ENCODE data around the gene PRKG1. TPM values are rescaled to one million over a fixed set of nuclear protein-coding genes. Genes with fewer than 3 reads are reported as not detected.

PRKG1 gene
- polyA plus RNA-seq, 1 donor (not counting 4 experiments of a cell fraction or from before 2014, with no cell fraction given): 0.24 TPM

DNA sequence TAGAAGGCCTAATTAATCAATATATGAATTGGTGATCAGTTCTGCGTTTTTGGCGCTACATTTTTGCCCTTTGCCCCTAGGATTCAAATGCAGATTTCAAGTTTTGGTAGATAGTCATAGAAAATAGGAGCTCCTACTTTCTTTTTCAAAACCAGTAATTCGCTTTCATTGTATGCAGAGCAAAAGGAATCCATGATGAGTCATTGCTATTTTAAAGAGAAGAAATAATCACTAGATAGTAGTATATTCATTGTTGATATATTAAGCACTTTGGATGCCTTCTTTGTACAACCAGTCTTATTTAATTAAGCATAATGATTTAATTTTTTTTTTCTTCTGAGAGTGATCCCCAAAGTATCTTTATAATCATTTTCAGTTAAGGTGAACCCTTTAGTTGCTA lies 574.8 kb downstream of the PRKG1 start:
- H3K4me2 ChIP-seq (ENCODE audit: control insufficient read depth, extremely low read depth, insufficient read depth, low read depth, low read length): no peak overlapping the region
- no peaks in the 10 kb centered on the region for H3K9me3 ChIP-seq (ENCODE audit: control insufficient read depth, low read depth, low read length)
- FAIRE-seq (no peak), DNase-seq (ENCODE audit: low read depth, low spot score) (no peak)
- H3K4me1 ChIP-seq (ENCODE audit: control insufficient read depth, extremely low read depth, insufficient read depth, low read length): no peaks in the 10 kb centered on the region
- no peaks in the 10 kb centered on the region for H3K36me3 ChIP-seq (ENCODE audit: control insufficient read depth in 2 of 2, extremely low read depth in 1 of 2, insufficient read depth in 2 of 2, low read length in 2 of 2)
- no peak overlapping the region for H2AFZ ChIP-seq (ENCODE audit: control insufficient read depth, low read length)
- no peak overlapping the region for H3K27ac ChIP-seq (ENCODE audit: control insufficient read depth, insufficient read depth, low read length)
- no peaks in the 10 kb centered on the region for H3K79me2 ChIP-seq (ENCODE audit: control insufficient read depth, insufficient read depth, low read length)
- dilution Hi-C loops (cut with MboI; ENCODE audit: extremely low pct_ligation_motif_present, low sequenced_read_pairs): no loop called here
- H3K4me3 ChIP-seq (ENCODE audit: control insufficient read depth in 2 of 3, extremely low read depth in 1 of 3, insufficient read depth in 2 of 3, low read depth in 1 of 3, low read length in 3 of 3): no peak overlapping the region
- H4K20me1 ChIP-seq (ENCODE audit: control insufficient read depth, extremely low read depth, insufficient read depth, low read length): no peaks in the 10 kb centered on the region
- no peak for TF ChIP-seq EZH2 (IDR thresholded peaks at IDR 0.05; ENCODE audit: low read length)
- TF ChIP-seq, protein P1, sequence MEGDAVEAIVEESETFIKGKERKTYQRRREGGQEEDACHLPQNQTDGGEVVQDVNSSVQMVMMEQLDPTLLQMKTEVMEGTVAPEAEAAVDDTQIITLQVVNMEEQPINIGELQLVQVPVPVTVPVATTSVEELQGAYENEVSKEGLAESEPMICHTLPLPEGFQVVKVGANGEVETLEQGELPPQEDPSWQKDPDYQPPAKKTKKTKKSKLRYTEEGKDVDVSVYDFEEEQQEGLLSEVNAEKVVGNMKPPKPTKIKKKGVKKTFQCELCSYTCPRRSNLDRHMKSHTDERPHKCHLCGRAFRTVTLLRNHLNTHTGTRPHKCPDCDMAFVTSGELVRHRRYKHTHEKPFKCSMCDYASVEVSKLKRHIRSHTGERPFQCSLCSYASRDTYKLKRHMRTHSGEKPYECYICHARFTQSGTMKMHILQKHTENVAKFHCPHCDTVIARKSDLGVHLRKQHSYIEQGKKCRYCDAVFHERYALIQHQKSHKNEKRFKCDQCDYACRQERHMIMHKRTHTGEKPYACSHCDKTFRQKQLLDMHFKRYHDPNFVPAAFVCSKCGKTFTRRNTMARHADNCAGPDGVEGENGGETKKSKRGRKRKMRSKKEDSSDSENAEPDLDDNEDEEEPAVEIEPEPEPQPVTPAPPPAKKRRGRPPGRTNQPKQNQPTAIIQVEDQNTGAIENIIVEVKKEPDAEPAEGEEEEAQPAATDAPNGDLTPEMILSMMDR (optimal IDR thresholded peaks at IDR 0.05 in 1 of 3, IDR thresholded peaks at IDR 0.05 in 1 of 3, conservative IDR thresholded peaks at IDR 0.05 in 1 of 3; ENCODE audit: extremely low read depth in 1 of 3, insufficient read depth in 2 of 3, low read length in 3 of 3): no peak
- no peak overlapping the region for H3K9ac ChIP-seq (ENCODE audit: control insufficient read depth, extremely low read depth, insufficient read depth, low read length)
- no peaks in the 10 kb centered on the region for H3K27me3 ChIP-seq (ENCODE audit: control insufficient read depth, extremely low read depth, insufficient read depth, low read length)
- no peaks in the 10 kb centered on the region for H3K9me1 ChIP-seq (ENCODE audit: control insufficient read depth, extremely low read depth, insufficient read depth, low read length)

DNA sequence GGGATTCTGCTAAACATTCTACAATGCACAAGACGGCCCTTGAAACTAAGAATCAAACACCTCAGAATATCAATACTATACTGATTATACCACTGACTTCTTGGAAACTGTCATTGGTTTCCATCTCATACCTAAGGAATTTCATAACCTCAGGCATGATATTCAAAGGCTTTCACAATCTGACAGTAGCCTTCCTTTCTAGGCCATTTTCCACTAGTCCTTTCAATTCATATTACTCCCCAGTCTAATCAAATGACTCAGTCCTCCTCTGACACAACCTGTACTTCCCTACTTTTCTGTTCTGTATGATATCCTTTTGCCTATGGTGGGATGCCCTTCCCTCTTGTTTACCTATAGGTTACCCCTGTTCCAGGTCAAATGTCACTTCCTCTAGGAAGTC lies 576.8 kb downstream of the PRKG1 start:
- Histone ChIP-seq H3K9me1 (ENCODE audit: control insufficient read depth, extremely low read depth, insufficient read depth, low read length) (no peaks in the 10 kb centered on the region), H3K79me2 (ENCODE audit: control insufficient read depth, insufficient read depth, low read length) (no peaks in the 10 kb centered on the region), H2AFZ (ENCODE audit: control insufficient read depth, low read length) (no peak overlapping the region), H3K27ac (ENCODE audit: control insufficient read depth, insufficient read depth, low read length) (no peak overlapping the region), H3K4me3 (ENCODE audit: control insufficient read depth in 2 of 3, extremely low read depth in 1 of 3, insufficient read depth in 2 of 3, low read depth in 1 of 3, low read length in 3 of 3) (no peak overlapping the region), H3K36me3 (ENCODE audit: control insufficient read depth in 2 of 2, extremely low read depth in 1 of 2, insufficient read depth in 2 of 2, low read length in 2 of 2) (no peaks in the 10 kb centered on the region), H3K27me3 (ENCODE audit: control insufficient read depth, extremely low read depth, insufficient read depth, low read length) (no peaks in the 10 kb centered on the region), H3K4me1 (ENCODE audit: control insufficient read depth, extremely low read depth, insufficient read depth, low read length) (no peaks in the 10 kb centered on the region), H4K20me1 (ENCODE audit: control insufficient read depth, extremely low read depth, insufficient read depth, low read length) (no peaks in the 10 kb centered on the region), H3K9me3 (ENCODE audit: control insufficient read depth, low read depth, low read length) (no peaks in the 10 kb centered on the region), H3K4me2 (ENCODE audit: control insufficient read depth, extremely low read depth, insufficient read depth, low read depth, low read length) (no peak overlapping the region), H3K9ac (ENCODE audit: control insufficient read depth, extremely low read depth, insufficient read depth, low read length) (no peak overlapping the region)
- TF ChIP-seq, protein P1 (optimal IDR thresholded peaks at IDR 0.05 in 1 of 3, IDR thresholded peaks at IDR 0.05 in 1 of 3, conservative IDR thresholded peaks at IDR 0.05 in 1 of 3; ENCODE audit: extremely low read depth in 1 of 3, insufficient read depth in 2 of 3, low read length in 3 of 3): no peak
- TF ChIP-seq EZH2 (IDR thresholded peaks at IDR 0.05; ENCODE audit: low read length): no peak
- DNase-seq (ENCODE audit: low read depth, low spot score): no peak
- FAIRE-seq: no peak
- dilution Hi-C loops (cut with MboI; ENCODE audit: extremely low pct_ligation_motif_present, low sequenced_read_pairs): no loop called here

All from keratinocyte (primary cell).